Measurements from ENCODE around the gene TMEM248.
"Not testable (repeated sequence)": the region's sequence is repeated elsewhere in the genome, so short reads cannot be mapped to it uniquely, and the experiment has no call there.

Gene TMEM248

DNA sequence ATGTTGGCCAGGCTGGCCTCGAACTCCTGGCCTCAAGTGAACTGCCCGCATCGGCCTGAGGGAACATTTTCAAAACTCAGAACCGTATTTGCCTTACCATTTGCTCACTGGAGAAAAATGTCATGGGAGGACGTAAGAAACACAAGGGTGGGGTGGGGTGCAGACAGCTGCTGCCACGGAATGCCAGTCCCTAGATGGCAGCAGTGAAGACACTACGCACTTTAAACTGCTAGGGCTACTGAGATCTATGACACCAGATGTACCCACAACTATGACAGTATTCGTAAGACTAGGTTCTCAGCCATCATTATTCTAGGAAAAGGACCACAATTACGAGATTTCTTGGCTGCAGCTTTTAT lies 73.6 kb downstream of the TMEM248 start:
- TF ChIP-seq, protein P1, sequence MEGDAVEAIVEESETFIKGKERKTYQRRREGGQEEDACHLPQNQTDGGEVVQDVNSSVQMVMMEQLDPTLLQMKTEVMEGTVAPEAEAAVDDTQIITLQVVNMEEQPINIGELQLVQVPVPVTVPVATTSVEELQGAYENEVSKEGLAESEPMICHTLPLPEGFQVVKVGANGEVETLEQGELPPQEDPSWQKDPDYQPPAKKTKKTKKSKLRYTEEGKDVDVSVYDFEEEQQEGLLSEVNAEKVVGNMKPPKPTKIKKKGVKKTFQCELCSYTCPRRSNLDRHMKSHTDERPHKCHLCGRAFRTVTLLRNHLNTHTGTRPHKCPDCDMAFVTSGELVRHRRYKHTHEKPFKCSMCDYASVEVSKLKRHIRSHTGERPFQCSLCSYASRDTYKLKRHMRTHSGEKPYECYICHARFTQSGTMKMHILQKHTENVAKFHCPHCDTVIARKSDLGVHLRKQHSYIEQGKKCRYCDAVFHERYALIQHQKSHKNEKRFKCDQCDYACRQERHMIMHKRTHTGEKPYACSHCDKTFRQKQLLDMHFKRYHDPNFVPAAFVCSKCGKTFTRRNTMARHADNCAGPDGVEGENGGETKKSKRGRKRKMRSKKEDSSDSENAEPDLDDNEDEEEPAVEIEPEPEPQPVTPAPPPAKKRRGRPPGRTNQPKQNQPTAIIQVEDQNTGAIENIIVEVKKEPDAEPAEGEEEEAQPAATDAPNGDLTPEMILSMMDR (conservative IDR thresholded peaks at IDR 0.05; ENCODE audit: low read length): peak; percentile 47
- peak; percentile 91 for DNase-seq (ENCODE audit: low read depth)
- H3K4me3 ChIP-seq (ENCODE audit: low read length): peak overlapping the region; percentile 72

DNA sequence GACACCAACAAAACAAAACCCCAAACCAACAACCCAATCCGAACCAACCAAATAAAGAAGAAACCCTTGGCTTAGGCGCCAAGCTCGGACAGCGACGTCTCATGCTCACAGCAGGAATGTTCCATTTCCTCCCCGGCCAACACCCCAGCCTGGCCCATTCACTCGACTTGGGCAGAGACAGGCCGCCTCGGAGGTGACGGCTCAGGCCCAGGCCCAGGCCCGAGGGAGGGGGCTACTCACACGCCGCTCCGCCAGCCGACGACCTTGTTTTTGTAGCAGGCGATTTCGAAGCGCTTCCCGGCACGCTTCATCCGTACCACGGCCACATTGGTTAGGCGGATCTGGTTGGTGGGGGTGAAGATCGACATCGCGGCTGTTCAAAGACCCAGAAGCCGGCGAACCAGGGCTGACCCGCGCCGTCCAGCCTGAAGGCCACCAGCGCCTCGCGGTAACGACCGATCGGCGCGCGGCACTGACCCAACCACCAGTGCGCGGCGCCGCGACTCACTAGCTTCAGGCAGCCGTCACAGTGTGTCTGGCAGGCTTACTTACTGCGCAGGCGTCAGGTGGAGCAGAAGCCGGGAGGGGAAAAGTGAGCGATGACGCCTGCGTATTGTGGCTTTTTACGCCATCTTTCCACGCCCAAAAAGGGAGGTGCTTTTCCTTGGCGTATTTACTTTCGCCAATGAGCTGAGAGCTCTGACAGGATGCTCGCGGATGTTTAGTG lies 74.2 kb downstream of the TMEM248 start, which contains the start of gene SBDS:
Gene SBDS, minus strand, starts transcription at position 537 of the 727 bp plus-strand sequence. Its CDS starts 169 bp downstream, at position 368.
- peak; percentile 98 for DNase-seq (ENCODE audit: low read depth)
- H3K4me3 ChIP-seq (ENCODE audit: low read length): peak within 1 kb of the TSS; percentile 72

DNA sequence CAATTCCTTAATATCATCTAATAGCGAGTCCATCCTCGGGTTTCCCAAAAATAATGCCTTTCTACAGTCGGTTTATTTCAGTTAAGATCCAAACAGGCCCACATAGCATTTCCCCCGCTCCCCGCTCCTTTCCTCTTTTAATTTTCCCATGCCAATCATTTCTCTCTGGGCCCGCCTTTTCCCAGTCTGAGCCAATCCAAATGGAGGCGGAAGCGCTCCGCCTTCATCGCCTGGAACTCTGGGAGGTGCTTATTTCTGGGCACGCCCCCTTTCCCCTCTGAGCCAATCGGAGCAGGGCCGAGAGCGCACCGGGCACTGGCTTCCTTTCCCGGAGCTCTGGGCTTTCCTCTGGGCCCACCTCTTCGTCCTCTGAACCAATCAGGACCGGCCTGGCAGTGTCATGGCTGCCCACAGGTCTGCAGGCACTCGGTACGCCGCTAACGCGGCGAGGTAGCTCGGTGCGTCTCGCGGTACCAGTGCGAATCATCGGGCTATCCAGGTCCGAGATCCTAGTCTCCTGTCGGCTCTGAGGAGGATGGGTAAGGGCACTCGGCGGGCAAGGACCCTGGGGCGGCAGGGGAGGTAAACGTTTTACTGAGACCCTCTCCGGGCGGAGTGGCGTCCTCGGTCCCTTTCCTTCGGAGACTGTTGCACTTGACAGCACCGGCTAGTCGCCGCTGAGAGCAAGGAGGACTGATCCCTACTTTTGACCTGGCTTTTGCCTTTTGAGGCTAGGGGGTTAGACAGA lies 75.6 kb downstream of the TMEM248 start, which contains the start of gene TYW1:
Gene TYW1, plus strand, starts transcription at position 390 of the 748 bp plus-strand sequence. Its CDS starts 146 bp downstream, at position 536.
- H3K4me3 ChIP-seq (ENCODE audit: low read length): peak within 1 kb of the TSS; percentile 82

DNA sequence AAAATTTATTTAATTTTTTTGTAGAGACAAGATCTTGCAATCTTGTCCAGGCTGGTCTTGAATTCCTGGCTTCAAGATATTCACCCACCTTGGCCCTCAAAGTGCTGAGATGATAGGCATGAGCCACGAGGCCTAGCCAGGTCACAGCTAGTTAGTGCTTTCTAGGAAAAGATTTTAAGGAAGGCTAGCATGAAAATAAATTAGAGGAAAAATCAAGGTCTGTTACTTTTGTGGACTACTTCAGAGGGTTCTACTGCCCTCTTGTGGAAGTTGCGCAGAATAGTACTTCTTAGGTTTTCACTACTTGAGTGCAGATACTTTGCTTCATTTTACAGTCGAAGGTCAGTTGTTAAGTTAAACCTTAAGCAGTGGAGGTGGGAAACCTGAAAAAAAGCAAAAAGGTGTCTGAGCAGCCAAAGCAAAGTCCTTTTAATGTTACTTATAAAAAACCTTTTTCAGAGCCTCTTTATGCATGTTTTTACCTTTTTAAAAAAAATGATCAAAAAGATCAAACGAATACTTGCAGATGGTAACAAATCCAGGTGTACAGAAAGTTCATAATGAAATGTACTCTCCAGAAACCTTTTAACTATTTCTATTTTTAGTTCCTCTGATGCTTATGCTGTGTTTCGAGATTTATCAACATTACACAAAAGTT lies 79.7 kb downstream of the TMEM248 start:
- TF ChIP-seq, protein P1 (conservative IDR thresholded peaks at IDR 0.05; ENCODE audit: low read length): peak; percentile 26
- DNase-seq (ENCODE audit: low read depth): peak; percentile 46

More for the DNA sequence above, 75.6 kb downstream of the TMEM248 start, which contains the start of gene TYW1:
- peak; percentile 95 for DNase-seq (ENCODE audit: low read depth)

DNA sequence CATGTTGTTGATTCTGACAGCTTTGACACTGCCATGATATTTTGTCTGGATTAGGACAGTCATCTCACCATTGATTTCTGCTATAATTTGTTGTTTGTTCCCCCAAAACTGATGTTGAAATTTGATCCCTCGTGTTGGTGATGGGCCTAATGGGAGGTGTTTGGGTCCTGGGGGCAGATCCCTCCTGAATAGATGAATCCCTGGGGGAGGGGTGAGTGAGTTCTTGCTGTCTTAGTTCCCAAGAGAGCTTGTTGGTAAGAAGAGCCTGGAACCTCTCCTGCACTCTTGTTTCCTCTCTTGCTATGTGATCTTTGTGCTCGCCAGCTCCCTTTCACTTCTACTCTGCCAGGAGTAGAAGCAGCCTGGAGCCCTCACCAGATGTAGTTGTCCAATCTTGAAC lies 83.1 kb downstream of the TMEM248 start:
- not testable (repeated sequence) for DNase-seq (ENCODE audit: low read depth); H3K4me3 ChIP-seq (ENCODE audit: low read length)

More for the DNA sequence above, 79.7 kb downstream of the TMEM248 start:
- H3K4me3 ChIP-seq (ENCODE audit: low read length): not testable (repeated sequence)

DNA sequence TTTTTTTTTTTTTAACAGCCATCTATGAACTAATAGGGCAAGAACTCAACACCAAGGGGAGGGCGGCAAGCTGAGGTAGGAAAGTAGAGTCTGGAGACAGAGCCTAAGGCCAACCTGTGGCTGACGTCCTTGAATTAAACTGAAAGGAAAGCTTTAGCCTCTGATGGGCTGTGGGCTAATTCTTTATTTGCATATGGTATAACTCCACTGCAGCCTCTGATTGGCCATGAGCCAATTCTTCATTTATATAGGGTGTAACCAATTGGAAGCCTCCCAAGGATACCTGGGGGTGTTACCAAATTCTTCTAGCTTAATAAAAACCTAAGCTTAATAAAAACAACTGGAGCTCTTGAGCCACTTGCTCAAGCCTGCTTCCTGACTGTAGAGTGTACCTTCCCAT lies 85.9 kb downstream of the TMEM248 start:
- TF ChIP-seq, protein P1 (conservative IDR thresholded peaks at IDR 0.05; ENCODE audit: low read length): no peak
- H3K4me3 ChIP-seq (ENCODE audit: low read length): no peak overlapping the region
- DNase-seq (ENCODE audit: low read depth): no peak

Data from AG10803 (cell line).